SW480 (cell line): ENCODE measurements around the gene ANG.

ENCODE experiments used
- DNase-seq: peaks from one replicate; pipeline ENCODE4 v3.0.0-alpha.2; 2016; ENCODE audit warnings: low spot score

The ANG gene

DNA sequence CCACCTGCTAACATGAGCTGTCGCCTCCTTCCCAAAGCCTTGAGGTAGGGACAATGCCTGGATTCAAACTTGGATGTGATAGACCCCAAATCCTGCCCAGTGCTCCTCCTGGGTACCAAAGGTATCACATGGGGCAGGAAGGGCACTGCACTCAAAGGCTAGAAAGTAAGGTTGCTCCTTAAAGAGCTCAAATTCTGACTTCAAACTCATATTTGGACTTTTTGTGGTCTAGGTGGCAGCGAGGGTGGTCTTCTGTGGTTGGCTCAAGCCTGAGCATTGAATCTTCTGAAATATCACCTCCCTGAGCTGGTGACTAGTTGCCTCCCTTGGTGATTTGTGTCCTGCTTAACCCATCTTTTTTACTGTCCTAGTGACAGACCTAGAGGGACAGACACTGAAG lies 12.5 kb upstream of the ANG start:
- no peak for DNase-seq

DNA sequence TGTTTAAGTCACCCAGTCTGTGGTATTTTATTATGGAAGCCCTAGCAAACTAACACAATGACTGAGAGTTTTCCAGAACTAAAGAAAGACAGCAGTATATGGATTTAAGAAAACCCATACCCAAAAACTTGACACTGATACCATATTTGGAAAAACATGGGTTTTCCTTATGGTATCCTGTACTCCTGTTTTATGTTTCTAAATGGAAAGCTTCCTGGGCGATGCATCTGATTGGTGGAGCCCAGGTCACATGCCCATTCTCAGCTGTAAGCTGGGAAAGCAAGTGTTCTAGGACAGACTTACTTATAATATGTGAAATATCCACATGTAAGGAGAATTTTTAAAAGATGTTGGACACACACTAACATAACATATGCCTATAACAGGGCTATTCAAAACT lies 8.7 kb upstream of the ANG start:
- peak; percentile 38 for DNase-seq

DNA sequence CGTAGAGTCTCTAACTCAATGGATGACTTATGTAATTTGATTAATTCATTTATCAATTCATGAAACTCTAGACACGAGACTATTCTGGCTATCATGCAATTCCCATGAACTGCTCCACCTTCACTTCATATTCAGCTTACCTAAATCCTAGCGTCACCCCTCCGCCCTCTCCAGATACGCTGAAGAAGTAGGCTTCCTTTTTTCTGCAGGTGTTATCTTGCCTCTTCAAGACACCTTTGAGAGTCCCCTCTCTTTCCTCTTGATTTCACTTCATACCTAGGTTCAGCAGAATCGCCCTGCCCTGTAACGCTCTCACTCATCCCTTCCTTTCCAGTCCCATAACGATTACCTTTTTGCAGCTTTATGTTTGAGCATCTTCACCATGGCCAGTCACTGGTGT lies 8.2 kb upstream of the ANG start:
- no peak for DNase-seq

DNA sequence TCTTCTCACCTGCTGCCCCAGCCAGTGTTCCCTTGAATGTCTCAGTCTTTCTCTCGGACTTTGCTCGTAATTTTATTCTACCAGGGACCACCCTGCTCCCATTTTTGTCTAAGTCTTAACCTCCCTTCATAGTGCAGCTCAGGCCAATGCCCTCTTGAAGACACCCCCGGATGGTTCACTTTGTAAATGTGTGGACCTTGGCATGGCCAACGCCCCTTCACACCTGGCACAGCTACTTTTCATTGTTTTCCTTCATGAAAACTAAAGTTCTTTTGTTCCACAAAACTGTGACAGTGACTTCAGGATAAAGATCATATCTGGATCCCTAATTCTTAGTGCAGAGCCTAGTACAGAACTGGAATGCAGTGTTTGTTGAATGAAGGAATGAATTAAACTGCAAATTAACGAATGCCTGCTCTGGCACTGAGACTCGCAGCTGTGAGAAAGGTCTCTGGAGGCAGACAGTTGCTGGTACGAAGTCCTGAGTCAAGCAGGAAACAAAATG lies 7.7 kb upstream of the ANG start:
- DNase-seq: no peak

DNA sequence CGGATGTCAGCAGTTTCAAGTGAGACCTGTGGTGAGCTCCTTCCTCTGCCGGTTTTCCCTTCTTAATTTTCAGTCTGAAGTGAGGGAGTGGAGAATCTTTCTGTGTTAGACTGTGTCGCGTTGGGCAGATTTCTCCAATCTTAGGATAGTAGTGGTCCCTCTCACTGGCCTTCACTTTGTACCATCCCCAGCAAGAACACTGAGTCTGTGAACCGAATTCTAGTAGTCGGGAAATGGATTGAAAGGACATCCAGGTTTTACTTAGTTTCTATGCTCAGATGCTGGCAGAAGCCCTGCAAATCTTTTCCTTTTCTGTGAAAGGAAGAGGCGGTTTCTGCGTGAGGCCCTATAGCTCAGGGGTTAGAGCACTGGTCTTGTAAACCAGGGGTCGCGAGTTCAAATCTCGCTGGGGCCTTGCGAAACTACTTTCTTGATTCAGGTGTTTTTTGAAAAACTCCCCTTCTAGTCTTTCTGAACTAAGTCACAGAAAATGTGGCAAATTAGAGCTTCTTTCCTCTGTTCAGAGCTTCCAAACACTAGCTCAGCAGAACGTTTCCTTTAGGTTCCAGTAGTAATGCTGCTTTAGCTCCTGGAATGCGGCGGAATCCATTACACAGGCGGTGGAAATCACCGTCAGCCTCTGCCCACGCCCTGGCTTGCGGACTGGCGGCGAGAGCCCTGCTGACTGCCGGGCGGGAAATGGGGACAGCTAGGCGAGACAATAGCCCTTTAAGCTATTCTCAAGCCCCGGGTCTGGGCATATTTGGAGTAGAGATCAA lies 7.0 kb upstream of the ANG start:
- peak; percentile 86 for DNase-seq

DNA sequence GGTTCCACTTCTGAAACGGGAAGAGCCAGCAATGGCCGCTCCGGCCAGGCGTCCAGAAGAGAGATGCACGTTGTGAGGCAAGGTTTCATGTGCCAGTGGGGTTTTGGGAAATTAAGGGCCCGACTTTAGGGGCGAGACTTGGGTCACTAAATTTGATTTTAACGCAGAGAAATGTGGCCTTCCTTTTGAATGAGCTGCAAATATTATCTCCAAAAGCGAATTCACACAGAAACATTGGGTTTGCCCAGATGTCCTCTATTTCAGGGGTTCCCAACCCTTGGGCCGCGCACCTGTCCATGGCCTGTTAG lies 6.5 kb upstream of the ANG start:
- DNase-seq: no peak

DNA sequence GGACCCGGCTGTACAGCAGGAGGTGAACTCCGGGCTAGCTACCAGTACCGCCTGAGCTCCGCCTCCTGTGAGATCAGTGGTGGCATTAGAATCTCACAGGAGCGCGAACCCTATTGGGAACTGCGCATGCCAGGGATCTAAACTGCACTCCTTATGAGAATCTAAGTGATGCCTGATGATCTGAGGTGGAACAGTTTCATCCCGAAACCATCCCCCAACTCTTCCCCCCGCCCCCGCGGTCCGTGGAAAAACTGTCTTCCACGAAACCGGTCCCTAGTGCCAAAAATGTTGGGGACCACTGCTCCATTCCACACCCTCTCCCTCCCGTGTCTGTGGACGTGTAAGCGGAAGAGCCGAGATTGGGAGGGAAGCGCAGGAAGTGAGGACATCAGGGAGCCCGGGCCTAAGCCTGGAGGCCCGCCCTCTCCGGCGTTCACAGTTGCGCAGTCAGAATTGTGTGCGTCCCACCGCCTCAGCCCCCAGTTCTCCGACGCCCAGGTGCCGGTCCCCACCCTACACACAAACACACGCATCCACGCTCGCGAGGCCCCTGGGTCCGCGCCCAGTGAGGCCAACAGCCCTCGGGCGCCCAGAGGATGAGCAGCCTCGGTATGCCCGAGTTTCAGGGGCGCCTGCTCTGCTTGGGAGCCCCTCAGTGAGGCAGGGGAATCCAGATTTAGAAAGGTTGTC lies 6.0 kb upstream of the ANG start:
- DNase-seq: peak; percentile 95

DNA sequence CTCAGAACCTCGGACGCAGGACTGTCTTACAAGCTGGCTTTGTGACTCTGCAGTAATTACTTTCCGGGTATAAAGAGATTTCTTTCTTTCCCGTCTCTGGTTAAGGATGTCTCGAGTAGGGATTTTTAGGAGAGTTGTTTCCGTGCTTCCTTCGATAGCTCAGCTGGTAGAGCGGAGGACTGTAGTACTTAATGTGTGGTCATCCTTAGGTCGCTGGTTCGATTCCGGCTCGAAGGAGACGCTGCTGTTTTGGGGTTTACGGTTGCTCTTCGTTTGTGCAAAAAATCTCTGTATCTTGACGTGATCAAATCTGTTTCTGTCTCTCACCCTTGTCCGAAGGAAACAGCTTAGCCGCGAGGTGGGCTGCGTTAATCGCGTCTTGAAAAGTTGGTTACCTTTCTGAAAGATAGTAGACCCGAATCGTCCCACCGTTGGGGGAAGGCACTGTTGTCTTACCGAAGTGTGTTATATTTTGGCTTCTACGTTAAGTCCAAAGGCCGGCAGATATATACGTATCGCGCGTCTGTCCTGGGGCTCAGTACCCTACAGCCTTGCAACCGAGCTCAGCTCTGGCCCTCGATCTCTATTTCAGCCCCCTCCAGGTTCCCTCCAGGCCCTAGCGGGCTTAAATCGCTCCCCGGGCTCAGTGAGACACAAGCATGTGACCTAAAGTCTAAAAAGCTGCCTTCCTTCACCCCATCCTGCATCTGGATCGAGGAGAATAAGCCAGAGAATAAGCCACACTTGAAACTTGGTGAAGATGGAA lies 5.3 kb upstream of the ANG start:
- DNase-seq: peak; percentile 88

DNA sequence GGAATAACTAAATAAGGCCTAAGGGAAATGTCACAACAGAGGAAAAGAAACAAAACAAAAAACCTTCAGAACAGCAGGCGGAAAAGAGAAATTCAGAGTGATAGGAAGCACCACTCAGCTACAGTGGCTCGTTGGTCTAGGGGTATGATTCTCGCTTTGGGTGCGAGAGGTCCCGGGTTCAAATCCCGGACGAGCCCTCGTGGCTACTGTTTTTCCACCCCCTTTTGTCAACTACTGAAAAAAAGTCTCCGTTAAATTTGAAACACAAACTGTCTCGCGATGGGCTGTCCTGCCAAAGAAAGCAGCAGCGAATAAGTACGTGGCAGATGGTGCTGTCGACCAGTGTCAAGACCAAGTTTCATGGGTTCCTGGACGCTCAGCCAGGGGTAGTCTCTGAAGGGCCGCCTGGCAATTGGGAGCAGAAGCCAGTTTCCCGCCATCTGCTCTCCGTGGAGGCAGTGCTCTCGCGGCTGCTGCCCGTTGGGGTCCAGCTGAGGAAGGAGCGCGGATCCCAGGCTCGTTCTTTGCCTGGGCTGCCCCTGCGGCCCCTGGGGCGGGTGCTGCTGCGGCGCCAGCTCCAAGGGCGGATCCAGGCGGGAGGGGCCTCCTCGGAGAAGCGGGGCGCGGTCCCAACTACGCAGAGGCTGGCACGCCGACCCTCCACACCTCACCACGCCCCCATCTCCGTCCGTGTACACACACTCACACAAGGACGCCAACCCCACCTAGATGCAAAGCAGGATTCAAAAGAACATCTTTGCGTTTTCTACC lies 4.5 kb upstream of the ANG start, which contains the start of gene RNASE4:
Gene RNASE4 (plus strand): TSS at position 670 of the 771 bp plus-strand sequence. CDS start 14,812 bp downstream, outside the sequence.
- DNase-seq: peak; percentile 76

DNA sequence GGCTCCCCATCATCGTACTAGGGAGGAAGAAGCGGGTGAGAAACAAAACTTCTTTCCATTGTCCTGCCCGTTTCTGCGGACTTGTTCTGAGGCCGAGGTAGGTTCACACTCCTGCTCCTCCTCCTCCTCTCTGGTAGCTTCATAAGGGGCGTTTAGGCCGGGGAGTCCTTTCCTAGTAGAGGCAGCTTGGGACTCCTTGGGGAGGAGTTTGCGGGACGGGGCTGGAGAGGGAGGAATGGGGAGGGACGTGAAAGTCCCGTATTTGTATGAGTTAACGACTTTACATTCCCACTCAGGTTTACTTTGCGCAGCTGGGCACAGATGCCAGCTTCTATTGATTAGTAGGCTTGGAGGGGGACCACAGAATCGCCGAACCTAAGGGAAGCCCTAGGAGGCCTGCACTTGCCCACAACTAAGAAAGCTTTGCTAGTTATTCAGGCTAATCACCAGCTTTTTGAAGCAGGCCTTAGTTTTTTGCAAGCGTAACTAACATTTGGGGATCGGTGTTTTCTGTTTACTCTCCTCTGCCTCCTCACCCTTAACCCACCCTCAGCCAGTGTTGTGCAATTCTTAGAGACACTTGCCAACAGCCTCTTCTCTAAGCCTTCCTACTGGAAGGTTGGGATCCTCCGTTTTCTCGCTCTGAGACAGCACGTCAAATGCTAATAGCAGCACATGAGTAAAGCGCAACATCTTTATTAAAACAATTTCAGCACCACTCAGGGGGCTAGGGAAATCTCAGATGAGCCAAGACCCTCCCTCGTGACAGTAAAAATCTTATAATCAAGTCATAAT lies 3.7 kb upstream of the ANG start:
- DNase-seq: peak; percentile 49

DNA sequence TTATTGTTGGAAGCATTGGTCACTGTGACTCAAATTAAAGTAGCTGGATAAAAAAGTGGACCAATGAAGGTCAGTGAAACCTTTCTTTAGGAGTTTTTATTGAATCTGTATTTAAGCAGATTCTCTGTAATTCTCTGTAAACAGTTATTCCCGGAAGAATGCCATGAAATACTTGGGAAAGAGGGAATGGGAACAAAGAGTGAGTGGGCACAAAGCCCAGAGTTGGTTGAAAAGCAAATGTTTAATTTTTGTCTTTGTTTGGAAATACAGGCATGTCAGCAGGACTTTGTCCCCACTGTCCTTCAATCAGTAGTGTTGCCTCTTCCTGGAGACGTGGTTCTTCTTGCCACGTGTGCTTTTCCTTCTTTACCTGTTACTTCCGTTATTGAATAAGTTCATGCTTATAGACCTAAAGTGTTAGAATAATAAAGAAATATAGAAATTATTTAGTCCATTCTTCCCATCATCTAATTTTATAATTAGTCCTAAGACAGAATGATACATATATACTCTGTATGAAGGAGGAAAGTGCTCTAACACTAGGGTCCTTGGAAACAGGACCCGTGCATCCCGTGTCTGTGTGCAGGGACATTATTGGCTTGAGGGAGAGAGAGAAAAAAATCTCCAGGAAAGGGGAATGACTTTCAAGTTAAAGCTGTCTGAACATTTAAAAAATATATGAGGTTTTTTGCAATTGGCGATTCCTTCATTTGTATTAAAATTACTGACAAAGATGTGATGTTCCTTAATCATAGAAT lies 2.0 kb upstream of the ANG start:
- DNase-seq: no peak

DNA sequence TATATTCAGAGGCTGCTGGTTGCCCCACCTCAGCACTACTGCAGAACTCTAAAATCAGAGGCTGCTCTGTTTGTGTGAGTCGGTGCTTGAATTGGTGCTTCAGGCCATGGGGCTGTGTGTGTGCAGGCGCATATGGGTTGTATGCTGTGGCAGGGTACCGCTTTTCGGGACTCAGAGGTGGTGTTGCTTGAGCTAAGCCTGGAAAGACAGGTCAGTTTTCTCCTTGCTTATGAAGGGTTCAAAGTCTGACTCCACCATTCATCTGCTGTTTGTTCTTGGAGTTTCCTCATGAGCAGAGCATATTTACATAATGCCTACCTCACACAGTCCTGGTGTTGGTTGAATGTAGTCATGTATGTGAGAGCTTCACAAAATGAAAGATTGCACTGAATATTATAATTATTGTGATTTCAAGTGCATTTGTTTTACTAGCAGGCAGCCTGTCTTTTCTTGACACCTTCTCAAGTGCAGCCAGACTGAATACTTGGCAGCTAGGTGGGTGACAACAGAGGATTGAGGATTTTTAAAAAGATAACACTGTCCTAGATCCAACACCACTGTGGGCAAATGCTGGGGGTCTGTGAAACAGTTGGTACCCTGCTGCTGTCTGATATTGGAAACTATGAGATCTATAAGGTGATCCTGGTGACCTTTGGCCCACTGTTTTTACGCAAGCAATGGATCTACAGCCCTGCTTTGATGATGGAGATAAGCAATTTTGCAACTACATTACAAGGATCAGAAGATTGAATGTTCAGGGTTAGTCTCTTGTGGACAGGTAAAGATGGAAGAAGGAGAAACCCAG lies 1.0 kb upstream of the ANG start:
- DNase-seq: no peak

DNA sequence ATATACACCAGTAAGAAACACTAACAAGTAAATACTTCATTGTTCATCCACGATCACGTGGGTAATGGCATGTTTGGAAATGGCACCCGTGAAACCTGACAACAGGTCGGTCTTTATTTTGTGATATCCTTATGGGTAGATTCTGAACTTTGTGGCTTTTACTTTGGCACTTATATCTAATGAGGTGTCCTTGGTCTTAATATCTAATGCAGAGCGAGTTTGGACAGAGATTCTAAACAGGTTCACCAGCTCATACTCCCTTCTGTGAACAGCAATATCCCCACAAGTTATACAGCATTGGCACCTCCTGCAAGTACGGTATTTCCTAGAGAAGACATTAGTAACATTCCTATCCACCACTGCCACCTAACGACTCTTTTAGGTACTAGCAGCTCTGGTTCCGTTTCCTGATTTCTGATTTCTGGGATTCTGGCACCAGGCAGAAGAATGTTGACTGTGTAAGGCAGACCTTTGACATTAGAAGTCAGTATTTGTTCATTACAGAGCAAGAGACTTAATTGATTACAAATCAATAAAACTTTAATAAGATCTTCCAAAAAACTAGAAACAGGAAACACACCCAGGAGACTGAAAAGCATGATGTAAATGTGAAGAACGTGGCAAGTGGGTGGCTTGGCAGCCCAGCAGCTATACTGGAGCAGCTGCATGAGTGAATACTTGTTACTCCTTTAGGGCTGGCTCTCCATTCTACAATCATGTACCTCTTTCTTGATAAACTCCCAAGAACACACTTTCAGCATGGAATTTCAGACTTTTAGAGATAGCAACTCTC lies 2.5 kb downstream of the ANG start:
- peak; percentile 87 for DNase-seq

DNA sequence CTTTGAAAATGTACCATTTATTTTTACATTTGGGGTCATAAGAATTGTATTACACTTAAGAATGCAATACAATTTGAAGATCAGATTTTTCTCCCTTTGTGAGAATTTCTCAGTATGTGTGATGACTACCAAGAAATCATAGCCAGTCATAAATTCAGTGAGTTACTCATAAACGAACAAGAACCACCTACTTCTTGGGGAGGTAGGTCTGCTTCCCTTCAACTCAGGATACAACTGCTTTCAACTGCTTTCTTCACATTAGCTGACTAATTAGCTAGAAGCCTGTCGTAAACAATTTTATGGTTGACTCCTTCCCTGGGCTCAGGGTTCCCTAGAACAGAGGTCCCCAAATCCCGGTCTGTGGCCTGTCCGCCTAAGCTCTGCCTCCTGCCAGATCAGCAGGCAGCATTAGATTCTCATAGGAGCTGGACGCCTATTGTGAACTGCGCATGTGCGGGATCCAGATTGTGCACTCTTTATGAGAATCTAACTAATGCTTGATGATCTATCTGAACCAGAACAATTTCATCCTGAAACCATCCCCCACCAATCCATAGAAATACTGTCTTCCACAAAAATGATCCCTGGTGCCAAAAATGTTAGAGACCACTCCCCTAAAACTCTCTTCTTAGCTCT lies 3.7 kb downstream of the ANG start:
- no peak for DNase-seq

DNA sequence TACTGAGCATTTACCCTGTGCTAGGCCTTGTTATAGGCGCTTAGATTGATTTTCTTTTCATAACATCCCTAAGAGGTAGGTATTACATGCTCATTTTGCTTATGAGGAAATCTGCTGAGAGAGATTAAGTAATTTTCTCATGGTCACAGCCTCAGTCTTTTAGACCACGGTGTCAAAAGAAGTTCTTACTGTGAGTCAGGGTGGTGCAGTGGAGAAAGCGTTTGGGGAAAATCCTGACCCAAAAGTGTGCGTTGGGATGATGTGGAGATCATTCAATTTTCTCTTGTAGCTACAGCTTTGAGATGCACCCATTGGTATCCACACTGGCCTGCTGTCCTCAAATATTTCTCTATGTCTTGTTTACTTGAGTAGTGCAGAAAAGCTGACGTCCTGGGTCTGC lies 8.2 kb downstream of the ANG start:
- DNase-seq: no peak

DNA sequence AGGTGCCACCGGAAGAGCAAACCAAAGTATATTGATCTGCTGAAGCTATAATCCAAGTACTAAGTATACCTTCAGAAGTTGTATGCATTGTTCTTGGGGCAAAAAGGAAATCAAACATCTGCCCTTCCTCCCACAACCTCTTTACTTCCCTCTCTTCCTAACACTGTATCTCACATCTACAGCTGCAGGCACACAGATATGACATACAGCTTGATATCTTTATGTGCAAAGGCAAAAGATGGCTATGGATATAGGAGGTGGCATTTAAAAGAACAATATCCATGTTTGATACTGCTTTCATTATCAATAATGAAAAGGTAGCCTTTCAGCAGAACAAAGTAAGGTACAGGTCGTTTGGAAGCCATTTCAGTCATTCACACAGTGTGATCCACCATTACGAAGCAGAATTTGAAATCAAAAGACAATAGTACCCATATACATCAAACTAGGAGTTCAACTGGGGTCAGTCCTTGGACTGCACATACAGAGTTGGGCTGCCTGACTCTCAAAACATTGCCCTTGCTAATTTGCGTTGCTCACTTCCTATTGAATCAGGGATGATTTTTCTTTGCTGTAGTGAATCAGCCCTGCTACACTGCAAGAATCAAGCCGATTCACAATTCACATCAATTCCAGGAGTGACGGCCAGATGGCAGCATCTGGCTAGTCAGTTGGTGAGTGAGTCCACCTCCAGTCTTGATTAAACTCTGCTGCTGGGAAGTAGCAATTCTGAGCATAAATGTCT lies 8.9 kb downstream of the ANG start:
- DNase-seq: peak; percentile 62

DNA sequence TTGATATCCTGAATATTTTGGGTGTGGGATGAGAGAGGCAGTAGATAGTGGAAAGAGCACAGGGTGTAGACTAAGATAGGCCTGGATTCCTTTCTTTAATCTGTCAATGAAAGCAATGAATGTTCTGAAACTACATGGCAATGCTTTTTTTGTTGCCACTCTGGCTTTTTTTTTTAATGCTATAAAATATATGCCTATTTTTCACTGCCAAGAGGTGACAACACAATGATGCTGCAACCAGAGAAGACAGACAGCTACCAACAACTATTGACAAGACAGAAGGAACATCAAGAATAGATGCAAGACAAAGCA lies 9.4 kb downstream of the ANG start:
- DNase-seq: no peak

DNA sequence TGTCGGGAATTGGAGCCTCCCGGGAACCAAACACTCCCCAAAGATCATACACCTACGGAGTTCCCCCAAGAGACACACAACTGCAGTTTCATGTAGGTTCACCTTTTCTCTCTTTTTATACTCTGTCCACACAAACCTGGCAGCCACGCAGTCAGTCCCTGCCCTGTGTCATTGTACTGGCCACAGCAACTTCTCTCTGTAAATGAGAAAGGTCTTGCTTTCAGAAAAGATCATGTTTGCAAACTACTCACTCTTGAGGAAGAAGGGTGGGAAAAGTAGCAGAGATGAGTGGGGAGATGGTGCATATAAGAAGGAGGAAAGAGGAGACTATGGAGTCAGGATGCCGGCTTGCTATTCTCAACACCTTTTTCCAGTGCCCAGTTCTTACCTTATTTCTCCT lies 10.4 kb downstream of the ANG start:
- no peak for DNase-seq
